Measurements from ENCODE around the gene GSTT2. TPM values are rescaled to one million over a fixed set of nuclear protein-coding genes. Genes with fewer than 3 reads are reported as not detected.
"Not testable (repeated sequence)": the region's sequence is repeated elsewhere in the genome, so short reads cannot be mapped to it uniquely, and the experiment has no call there.

Gene GSTT2
- 1.2 and 5.2 TPM in 2 replicates for total RNA-seq
- polyA plus RNA-seq: 5.0 and 5.1 TPM in 2 replicates

GRCh38 chr22:23979557-23980240 lies at the start of gene GSTT2:
GSTT2 (plus strand) TSS chr22:23980134.
- not testable (repeated sequence) for H3K4me1 ChIP-seq (ENCODE audit: low read depth); H3K27me3 ChIP-seq; DNase-seq (ENCODE audit: low read depth in 1 of 2, low spot score in 1 of 2); H3K4me3 ChIP-seq; H3K9me3 ChIP-seq (ENCODE audit: low read depth); H3K36me3 ChIP-seq; H3K27ac ChIP-seq

GRCh38 chr22:23938328-23939016 lies 41.5 kb upstream of the GSTT2 start:
- no peaks in the 10 kb centered on the region for H3K9me3 ChIP-seq (ENCODE audit: low read depth)
- TF ChIP-seq CTCF (IDR thresholded peaks at IDR 0.05; ENCODE audit: low read depth, low read length): no peak
- no peaks in the 10 kb centered on the region for H3K36me3 ChIP-seq
- no peak overlapping the region for H3K4me3 ChIP-seq
- no peaks in the 10 kb centered on the region for H3K27me3 ChIP-seq
- DNase-seq (ENCODE audit: low read depth in 1 of 2, low spot score in 1 of 2): peak in 1 of 2 donors; percentile 1
- no peaks in the 10 kb centered on the region for H3K4me1 ChIP-seq (ENCODE audit: low read depth)
- H3K27ac ChIP-seq: peak overlapping the region; percentile 13

GRCh38 chr22:23939017-23939357 lies 40.9 kb upstream of the GSTT2 start:
- Histone ChIP-seq H3K36me3 (no peaks in the 10 kb centered on the region), H3K27me3 (no peaks in the 10 kb centered on the region), H3K4me3 (no peak overlapping the region), H3K4me1 (ENCODE audit: low read depth) (no peaks in the 10 kb centered on the region), H3K9me3 (ENCODE audit: low read depth) (no peaks in the 10 kb centered on the region), H3K27ac (peak overlapping the region; percentile 13)
- DNase-seq (ENCODE audit: low read depth in 1 of 2, low spot score in 1 of 2): no peak
- no peak for TF ChIP-seq CTCF (IDR thresholded peaks at IDR 0.05; ENCODE audit: low read depth, low read length)

GRCh38 chr22:23940166-23940565 lies 39.8 kb upstream of the GSTT2 start:
- H3K27ac ChIP-seq; DNase-seq (ENCODE audit: low read depth in 1 of 2, low spot score in 1 of 2); H3K4me1 ChIP-seq (ENCODE audit: low read depth); H3K27me3 ChIP-seq; H3K36me3 ChIP-seq; H3K4me3 ChIP-seq; H3K9me3 ChIP-seq (ENCODE audit: low read depth): not testable (repeated sequence)

- not testable (repeated sequence) for H3K27ac ChIP-seq; H3K36me3 ChIP-seq; H3K9me3 ChIP-seq (ENCODE audit: low read depth); H3K27me3 ChIP-seq; H3K4me3 ChIP-seq; DNase-seq (ENCODE audit: low read depth in 1 of 2, low spot score in 1 of 2); H3K4me1 ChIP-seq (ENCODE audit: low read depth)
Observed at GRCh38 chr22:23947391-23947790, 32.5 kb upstream of the GSTT2 start.

- not testable (repeated sequence) for H3K9me3 ChIP-seq (ENCODE audit: low read depth); H3K4me1 ChIP-seq (ENCODE audit: low read depth); H3K36me3 ChIP-seq; H3K27me3 ChIP-seq; DNase-seq (ENCODE audit: low read depth in 1 of 2, low spot score in 1 of 2); H3K27ac ChIP-seq; H3K4me3 ChIP-seq
Observed at GRCh38 chr22:23949764-23950163, 30.2 kb upstream of the GSTT2 start.

- not testable (repeated sequence) for H3K27me3 ChIP-seq; H3K4me3 ChIP-seq; H3K27ac ChIP-seq; H3K9me3 ChIP-seq (ENCODE audit: low read depth); H3K4me1 ChIP-seq (ENCODE audit: low read depth); H3K36me3 ChIP-seq; DNase-seq (ENCODE audit: low read depth in 1 of 2, low spot score in 1 of 2)
Observed at GRCh38 chr22:23951383-23951782, 28.6 kb upstream of the GSTT2 start.

- DNase-seq (ENCODE audit: low read depth in 1 of 2, low spot score in 1 of 2); H3K4me1 ChIP-seq (ENCODE audit: low read depth); H3K36me3 ChIP-seq; H3K4me3 ChIP-seq; H3K9me3 ChIP-seq (ENCODE audit: low read depth); H3K27ac ChIP-seq; H3K27me3 ChIP-seq: not testable (repeated sequence)
Observed at GRCh38 chr22:23952794-23953405, 27.0 kb upstream of the GSTT2 start.

GRCh38 chr22:23953485-23953884 lies 26.4 kb upstream of the GSTT2 start:
- not testable (repeated sequence) for H3K4me3 ChIP-seq; H3K27me3 ChIP-seq; H3K9me3 ChIP-seq (ENCODE audit: low read depth); H3K27ac ChIP-seq; H3K4me1 ChIP-seq (ENCODE audit: low read depth); H3K36me3 ChIP-seq; DNase-seq (ENCODE audit: low read depth in 1 of 2, low spot score in 1 of 2)

GRCh38 chr22:23954193-23954990 lies 25.5 kb upstream of the GSTT2 start:
- H3K4me3 ChIP-seq; H3K4me1 ChIP-seq (ENCODE audit: low read depth); H3K27ac ChIP-seq; DNase-seq (ENCODE audit: low read depth in 1 of 2, low spot score in 1 of 2); H3K9me3 ChIP-seq (ENCODE audit: low read depth); H3K27me3 ChIP-seq; H3K36me3 ChIP-seq: not testable (repeated sequence)

GRCh38 chr22:23954991-23955305 lies 25.0 kb upstream of the GSTT2 start:
- H3K4me1 ChIP-seq (ENCODE audit: low read depth); H3K27me3 ChIP-seq; H3K36me3 ChIP-seq; H3K9me3 ChIP-seq (ENCODE audit: low read depth); DNase-seq (ENCODE audit: low read depth in 1 of 2, low spot score in 1 of 2); H3K27ac ChIP-seq; H3K4me3 ChIP-seq: not testable (repeated sequence)

Measured in cardiac muscle cell (in vitro differentiated cells and primary cell).